Parathyroid adenoma (tissue), 2 donors: ENCODE data around the gene ARHGEF37.

Experiments used
- H2AFZ ChIP-seq: fragments of 300-600 bp; sonication (generic); one replicate; pipeline ENCODE4 v1.7.0; 2017; ENCODE audit warnings: antibody characterized with exemption, mild to moderate bottlenecking
- H3K27ac ChIP-seq: fragments of 300-600 bp; sonication (generic); one replicate; pipeline ENCODE4 v1.7.0; 2017
- H3K27me3 ChIP-seq: fragments of 300-600 bp; sonication (generic); one replicate; pipeline ENCODE4 v1.7.0; 2017; ENCODE audit warnings: low read length; ENCODE audit not compliant: control insufficient read depth, insufficient read depth
- H3K36me3 ChIP-seq: fragments of 300-600 bp; sonication (generic); one replicate; pipeline ENCODE4 v1.7.0; 2017; ENCODE audit warnings: low read length; ENCODE audit not compliant: control insufficient read depth, insufficient read depth
- H3K4me1 ChIP-seq: fragments of 300-600 bp; sonication (generic); one replicate; pipeline ENCODE4 v1.7.0; 2017; ENCODE audit warnings: control low read depth
- H3K4me2 ChIP-seq: fragments of 300-600 bp; sonication (generic); one replicate; pipeline ENCODE4 v1.7.0; 2017; ENCODE audit warnings: low read length
- H3K4me3 ChIP-seq: fragments of 300-600 bp; sonication (generic); one replicate; pipeline ENCODE4 v1.7.0; 2017; ENCODE audit warnings: low read depth, low read length
- H3K79me2 ChIP-seq: fragments of 300-600 bp; sonication (generic); one replicate; pipeline ENCODE4 v1.7.0; 2017; ENCODE audit warnings: control low read depth
- H3K9ac ChIP-seq: fragments of 300-600 bp; sonication (generic); one replicate; pipeline ENCODE4 v1.7.0; 2017; ENCODE audit warnings: mild to moderate bottlenecking
- H3K9me3 ChIP-seq: fragments of 300-600 bp; sonication (generic); one replicate; pipeline ENCODE4 v1.7.0; 2017; ENCODE audit warnings: low read length; ENCODE audit not compliant: control insufficient read depth
- TF ChIP-seq, protein P1 (sequence below): fragments of 300-600 bp; sonication (generic); IDR thresholded peaks from one replicate; pipeline ENCODE4 v1.7.0; 2017; ENCODE audit warnings: antibody characterized with exemption, mild to moderate bottlenecking
- donor health status: primary hyperparathyroidism.

ARHGEF37 gene

GRCh38 chr5:149682532-149683075 lies 101.3 kb downstream of the ARHGEF37 start:
- no peaks in the 10 kb centered on the region for H3K79me2 ChIP-seq
- H3K4me1 ChIP-seq, result peaks cover 3% of the 10 kb centered on the region
- no peaks in the 10 kb centered on the region for H3K36me3 ChIP-seq
- H3K27ac ChIP-seq, result no peak overlapping the region
- no peak overlapping the region for H3K4me2 ChIP-seq
- H3K9ac ChIP-seq, result no peak overlapping the region
- no peak overlapping the region for H2AFZ ChIP-seq
- no peaks in the 10 kb centered on the region for H3K9me3 ChIP-seq
- H3K27me3 ChIP-seq, result no peaks in the 10 kb centered on the region
- H3K4me3 ChIP-seq, result no peak overlapping the region
- TF ChIP-seq, protein P1, sequence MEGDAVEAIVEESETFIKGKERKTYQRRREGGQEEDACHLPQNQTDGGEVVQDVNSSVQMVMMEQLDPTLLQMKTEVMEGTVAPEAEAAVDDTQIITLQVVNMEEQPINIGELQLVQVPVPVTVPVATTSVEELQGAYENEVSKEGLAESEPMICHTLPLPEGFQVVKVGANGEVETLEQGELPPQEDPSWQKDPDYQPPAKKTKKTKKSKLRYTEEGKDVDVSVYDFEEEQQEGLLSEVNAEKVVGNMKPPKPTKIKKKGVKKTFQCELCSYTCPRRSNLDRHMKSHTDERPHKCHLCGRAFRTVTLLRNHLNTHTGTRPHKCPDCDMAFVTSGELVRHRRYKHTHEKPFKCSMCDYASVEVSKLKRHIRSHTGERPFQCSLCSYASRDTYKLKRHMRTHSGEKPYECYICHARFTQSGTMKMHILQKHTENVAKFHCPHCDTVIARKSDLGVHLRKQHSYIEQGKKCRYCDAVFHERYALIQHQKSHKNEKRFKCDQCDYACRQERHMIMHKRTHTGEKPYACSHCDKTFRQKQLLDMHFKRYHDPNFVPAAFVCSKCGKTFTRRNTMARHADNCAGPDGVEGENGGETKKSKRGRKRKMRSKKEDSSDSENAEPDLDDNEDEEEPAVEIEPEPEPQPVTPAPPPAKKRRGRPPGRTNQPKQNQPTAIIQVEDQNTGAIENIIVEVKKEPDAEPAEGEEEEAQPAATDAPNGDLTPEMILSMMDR, result no peak

DNA sequence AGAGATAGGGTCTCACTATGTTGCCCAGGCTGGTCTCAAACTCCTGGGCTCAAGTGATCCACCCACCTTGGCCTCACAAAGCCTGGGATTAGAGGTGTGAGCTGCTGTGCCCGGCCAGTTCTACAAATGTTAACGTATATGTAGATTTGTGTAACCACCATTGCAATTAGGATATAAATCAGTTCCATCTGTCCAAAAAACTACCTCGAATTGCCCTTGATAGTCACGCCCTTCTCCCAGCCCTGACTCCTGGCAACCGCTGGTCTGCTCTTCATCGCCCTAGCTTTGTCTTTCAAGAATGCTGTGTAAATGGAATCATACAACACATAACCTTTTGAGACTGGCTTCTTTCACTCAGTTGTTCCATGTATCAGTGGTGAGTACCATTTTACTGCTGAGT lies 102.7 kb downstream of the ARHGEF37 start:
- Histone ChIP-seq H3K27ac (no peak overlapping the region), H3K27me3 (no peaks in the 10 kb centered on the region)

DNA sequence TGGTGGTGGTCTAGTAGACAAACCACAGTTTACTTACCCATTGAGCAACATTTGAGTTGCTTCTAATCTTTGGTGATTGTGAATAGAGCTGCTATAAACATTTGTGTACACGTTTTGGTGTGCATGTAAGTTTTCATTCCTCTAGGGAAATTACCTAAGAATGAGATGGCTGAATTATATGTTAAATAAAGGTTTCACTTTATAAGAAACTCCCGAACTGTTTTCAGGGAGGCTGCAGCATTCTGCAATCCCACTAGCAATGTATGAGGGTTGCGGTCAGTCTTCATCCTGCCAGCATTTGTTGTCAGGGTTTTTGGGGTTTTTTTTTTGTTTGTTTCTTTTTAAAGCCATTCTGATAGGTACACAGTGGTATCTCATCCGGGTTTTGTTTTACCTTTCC lies 103.1 kb downstream of the ARHGEF37 start:
- peaks cover 3% of the 10 kb centered on the region for H3K4me1 ChIP-seq
- no peak overlapping the region for H2AFZ ChIP-seq
- no peaks in the 10 kb centered on the region for H3K36me3 ChIP-seq
- H3K4me2 ChIP-seq, result no peak overlapping the region
- H3K27ac ChIP-seq, result no peak overlapping the region
- no peaks in the 10 kb centered on the region for H3K79me2 ChIP-seq
- TF ChIP-seq, protein P1, result no peak
- no peak overlapping the region for H3K9ac ChIP-seq
- no peak overlapping the region for H3K4me3 ChIP-seq
- no peaks in the 10 kb centered on the region for H3K9me3 ChIP-seq
- no peaks in the 10 kb centered on the region for H3K27me3 ChIP-seq

More for the DNA sequence above, 102.7 kb downstream of the ARHGEF37 start:
- no peak overlapping the region for H3K4me2 ChIP-seq
- no peaks in the 10 kb centered on the region for H3K36me3 ChIP-seq
- peaks cover 3% of the 10 kb centered on the region for H3K4me1 ChIP-seq
- no peak overlapping the region for H3K4me3 ChIP-seq
- no peak overlapping the region for H2AFZ ChIP-seq
- H3K9me3 ChIP-seq, result no peaks in the 10 kb centered on the region
- TF ChIP-seq, protein P1, result no peak
- no peak overlapping the region for H3K9ac ChIP-seq
- H3K79me2 ChIP-seq, result no peaks in the 10 kb centered on the region
